GM19193 (cell line): Measurements from ENCODE around the gene CKLF.

ENCODE experiments used
- POLR2A ChIP-seq: IDR thresholded peaks from 4 replicates; pipeline ENCODE4 v1.6.1; 2011; ENCODE audit not compliant: insufficient read depth, insufficient read length; ENCODE audit errors: extremely low read depth

CKLF gene

DNA sequence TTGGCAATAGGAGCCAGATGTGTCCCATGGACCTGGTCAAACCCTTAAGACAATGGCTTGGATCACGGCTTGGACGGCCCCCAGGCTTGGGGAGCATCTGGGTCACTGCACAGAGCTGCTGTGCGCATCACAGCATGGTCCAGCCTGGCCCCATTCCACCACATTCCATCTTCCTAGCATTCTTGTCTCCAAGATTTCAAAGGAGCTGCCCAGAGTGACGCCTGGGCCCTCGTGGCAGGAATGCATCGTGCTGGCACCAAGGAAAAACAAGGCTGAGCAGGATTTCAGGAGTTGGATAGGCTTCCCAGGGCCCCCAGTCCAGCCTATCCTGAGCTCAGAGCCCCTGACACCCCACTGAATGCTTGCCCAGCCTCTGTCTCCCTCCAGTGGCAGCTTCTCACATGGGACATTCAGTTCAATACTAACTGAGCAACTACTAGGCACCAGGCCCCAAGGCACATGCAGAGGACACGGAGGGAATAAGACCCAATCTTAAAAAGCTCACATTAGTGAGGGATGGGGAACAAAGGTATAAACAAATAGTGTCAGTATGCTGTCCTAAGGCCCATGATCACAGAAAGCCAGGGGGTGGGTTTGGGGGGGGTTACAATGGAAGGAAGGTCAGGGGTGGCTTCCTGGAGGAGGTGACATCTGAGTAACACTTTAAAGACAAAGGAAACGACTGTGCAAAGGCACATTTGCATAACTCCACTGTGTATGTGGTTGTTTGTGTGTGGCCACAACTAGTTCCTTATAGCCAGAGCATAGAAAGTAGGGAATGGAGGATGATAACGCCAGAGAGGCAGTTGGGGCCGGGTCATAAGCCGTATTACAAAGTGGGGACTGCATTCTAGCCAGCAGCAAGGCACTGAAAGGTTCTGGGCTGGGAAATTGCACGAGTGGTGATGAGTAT is 36.5 kb upstream of the CKLF start:
- no peak for TF ChIP-seq POLR2A

DNA sequence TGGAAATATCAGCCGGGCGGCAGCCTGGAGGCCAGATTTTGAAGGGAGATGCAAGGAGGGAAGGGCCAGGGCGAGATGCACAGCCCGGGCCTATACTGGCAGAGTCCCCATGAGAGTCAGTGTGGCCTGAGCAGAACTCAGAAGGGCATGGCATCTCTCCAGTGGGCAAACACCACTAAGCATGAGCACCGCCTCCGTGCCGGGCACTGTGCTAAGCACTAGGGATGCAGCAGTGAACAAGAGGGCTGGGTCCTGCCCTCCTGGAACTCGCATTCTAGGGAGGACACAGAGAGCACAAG is 35.9 kb upstream of the CKLF start:
- no peak for TF ChIP-seq POLR2A

DNA sequence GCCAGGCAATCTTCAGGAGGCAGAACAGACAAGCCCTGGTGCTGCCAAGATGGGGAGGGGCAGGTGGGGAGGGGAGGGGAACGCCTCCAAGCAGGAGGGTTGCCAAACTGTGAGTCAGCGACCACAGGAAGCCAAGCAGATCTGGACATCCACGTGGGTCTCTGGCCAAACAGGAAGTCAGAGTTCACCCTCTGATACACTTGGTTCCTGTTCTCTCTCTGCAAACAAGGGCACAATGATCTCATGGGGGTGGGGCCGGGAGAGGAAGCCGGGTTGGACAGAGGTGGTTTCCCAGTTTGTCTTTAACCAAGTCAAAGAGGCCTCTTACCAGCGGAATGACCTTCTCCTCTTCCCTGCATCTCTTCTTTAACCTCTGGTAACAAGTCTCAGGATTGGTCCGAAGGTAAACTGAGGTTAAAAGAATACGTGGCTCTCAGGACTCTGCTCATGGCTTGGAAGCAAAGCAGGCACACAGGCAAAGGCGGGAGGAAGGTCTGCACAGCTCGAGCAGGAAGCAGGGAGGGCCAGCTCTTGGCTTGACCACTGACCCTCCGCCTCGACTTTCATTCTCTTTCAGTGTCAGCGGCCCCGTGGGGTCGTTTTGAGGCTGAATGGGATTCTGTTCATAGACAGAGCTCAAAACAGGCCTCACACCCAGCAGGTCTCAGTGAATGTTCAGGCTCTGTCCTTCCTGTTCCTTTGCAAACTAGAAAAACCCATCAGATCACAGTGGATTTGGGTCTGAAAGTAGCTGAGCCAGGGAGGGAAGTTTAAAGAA is 35.4 kb upstream of the CKLF start:
- peak; percentile 40 for TF ChIP-seq POLR2A

GRCh38 chr16:66517586-66518263 is 34.7 kb upstream of the CKLF start:
- no peak for TF ChIP-seq POLR2A

- no peak for TF ChIP-seq POLR2A
These were observed 32.6 kb upstream of the CKLF start for GRCh38 chr16:66519482-66520373.

- no peak for TF ChIP-seq POLR2A
These were observed 31.8 kb upstream of the CKLF start for GRCh38 chr16:66520406-66521170.

DNA sequence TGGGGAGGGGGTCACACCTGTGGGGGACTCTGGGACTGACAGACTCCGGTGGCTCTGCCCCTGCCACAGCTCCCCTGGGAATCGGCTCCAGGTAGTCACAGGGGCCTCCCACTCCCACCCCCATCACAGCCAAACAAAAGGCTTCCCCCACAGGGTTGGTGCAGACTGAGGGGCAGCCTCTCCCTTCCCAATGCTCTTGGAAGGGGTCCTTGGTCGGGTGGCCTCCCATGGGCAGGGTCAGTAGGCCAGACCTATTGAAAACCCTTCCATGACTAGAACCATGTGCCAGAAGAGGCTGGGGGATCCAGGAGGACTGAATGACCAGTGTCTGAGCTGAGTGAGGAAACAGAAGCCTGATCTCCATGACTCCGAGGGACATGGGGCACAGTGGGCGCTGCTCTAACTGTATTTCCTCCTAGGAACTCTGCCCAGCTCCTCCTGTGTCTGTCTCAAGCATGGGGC is 31.1 kb upstream of the CKLF start:
- no peak for TF ChIP-seq POLR2A

DNA sequence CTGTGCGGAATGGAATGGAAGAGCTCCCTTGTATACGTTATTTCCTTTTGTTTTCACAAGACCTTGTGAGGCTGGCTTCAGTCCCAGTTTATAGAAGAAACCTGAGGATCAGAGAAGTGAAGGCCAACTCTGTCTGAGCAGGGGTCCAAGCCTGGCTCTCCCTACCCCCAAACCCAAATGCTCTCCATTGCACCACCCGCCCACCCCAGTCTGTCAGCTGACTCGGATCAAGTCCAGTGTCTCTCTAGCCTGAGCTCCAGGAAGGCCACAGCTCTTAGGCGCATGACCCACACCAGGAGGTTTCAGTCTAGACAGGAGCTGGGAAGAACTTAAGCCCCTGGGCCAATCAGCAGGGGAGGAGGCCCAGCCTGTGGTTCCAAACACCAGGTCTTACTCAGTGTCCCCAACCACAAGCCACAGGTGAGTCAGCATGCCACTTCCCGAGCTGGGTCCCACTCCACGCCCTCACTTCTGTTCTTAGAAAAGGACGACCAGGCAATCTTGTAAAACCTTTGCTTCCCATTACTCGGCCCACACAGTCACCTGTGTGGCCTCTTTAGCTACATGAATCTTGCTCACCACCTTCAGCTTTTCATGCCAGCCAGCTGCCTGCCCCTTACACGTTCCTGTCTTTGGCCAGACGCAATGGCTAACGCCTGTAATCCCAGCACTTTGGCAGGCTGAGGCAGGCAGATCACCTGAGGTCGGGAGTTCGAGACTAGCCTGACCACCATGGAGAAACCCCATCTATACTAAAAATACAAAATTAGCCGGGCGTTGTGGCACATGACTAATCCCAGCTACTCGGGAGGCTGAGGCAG is 30.2 kb upstream of the CKLF start:
- TF ChIP-seq POLR2A: no peak

DNA sequence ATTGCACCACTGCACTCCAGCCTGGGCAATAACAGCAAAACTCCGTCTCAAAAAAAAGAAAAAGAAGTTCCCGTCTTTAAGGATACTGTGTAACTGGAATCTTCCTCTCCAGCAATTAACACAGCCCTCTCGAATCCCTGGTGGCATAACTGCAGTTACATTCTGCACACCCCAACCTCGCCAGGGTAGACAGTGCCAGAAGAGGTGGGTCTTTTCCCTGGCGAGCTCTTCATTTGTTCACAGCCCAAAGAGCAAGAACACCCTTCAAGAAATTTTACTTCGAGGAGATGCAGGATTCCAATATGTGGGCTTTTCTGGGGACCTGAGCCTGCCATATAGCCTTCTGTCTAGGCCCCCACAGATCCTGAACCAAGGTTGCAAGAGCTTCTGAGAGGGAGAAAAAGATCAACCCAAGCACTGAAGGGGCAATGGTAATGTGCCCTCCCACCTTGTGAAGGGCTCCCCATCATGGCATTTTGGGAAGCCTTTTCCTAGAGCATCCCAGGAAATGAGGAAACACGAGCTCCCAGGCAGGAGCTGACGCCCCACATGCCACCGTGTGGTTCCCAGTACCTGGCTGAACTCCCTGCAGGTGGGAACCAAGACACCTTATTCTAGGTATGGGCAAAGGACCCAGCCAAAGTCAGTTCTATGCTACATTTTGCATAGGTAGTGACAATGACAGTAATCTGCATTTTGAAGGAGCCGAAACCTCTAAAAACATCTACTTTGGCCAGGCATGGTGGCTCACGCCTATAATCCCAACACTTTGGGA is 29.4 kb upstream of the CKLF start:
- no peak for TF ChIP-seq POLR2A

- TF ChIP-seq POLR2A: no peak
These were observed 28.5 kb upstream of the CKLF start for GRCh38 chr16:66523861-66524354.

- TF ChIP-seq POLR2A: no peak
These were observed 27.7 kb upstream of the CKLF start for GRCh38 chr16:66524601-66525164.
